Endometrium (tissue), 2 donors: Measurements from ENCODE around the gene KIAA2012.
"Not testable (repeated sequence)": the region's sequence is repeated elsewhere in the genome, so short reads cannot be mapped to it uniquely, and the experiment has no call there.

Source experiments
- FAIRE-seq: peaks from 2 replicates; lab custom pipeline; 2012; peaks lifted over from hg19 to GRCh38; lab: Jason Lieb, UNC
- donor health status: control.
- donor health status: control.

The KIAA2012 gene

GRCh38 chr2:202118168-202118567 is 45.1 kb downstream of the KIAA2012 start:
- FAIRE-seq, result no peak

DNA sequence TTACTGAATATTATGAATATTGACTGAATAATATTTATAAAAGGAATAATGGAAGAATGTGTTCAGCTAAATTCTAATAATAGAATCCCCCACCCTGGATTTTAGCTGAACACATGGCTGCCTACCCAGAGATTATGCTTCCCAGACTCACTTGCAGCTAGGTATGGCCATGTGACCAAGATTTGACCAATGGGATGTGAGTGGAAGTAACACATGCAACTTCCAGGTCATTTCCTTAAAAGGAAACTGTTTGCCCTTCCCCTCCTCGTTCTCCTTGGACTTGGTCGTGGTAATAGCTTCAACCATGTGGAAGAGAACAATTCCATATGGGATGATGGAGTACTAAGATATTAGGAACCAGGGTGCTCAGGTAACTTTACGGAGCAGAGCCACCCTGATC is 47.8 kb downstream of the KIAA2012 start:
- no peak for FAIRE-seq

GRCh38 chr2:202121532-202122162 is 48.6 kb downstream of the KIAA2012 start:
- FAIRE-seq, result no peak

DNA sequence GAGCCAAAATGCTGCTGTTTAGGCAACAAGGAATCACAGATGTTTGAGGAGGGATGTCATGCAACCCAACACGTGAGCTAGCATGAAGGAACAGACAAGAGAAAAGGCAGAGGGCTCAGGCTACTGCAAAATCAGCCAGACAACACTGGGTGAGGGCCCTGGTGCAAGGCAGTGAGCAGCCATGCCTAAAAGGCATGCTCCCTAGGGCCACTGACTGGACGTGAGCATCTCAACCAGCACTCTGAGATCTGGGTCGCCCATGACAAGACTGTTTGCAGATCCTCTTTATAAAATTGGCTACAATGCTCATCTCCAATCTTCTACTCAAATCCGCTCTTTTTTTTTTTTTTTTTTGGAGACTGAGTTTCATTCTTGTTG is 49.1 kb downstream of the KIAA2012 start:
- FAIRE-seq, result no peak

GRCh38 chr2:202122980-202123720 is 50.1 kb downstream of the KIAA2012 start:
- FAIRE-seq, result no peak

GRCh38 chr2:202124286-202124685 is 51.2 kb downstream of the KIAA2012 start:
- no peak for FAIRE-seq

DNA sequence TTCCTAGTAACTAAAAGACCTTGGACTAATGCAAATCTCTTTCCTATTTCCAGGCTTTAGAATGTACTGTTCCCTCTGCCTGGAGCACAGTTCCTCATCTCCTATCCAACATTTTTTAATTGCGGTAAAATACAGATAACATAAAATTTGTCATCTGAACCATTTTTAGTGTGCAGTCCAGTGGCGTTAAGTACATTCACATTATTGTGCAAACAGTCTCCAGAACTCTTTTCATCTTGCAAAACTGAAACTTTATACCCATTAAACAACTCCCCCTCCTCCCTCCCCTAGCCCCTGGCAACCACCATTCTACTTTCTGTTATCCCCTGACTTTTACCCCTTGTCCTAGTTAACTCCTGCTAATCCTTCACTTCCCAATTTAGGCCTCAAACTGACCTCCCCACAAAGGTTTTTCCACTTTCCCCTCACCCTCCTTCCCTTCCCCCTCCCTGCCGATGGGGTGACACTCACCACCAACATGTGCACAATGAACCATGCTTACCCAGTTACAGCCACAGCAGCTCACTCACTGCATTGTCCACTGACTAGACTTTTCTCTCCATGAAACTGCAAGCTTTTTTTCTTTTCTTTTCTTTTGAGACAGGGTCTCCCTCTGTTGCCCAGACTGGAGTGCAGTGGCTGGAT is 54.8 kb downstream of the KIAA2012 start:
- FAIRE-seq, result no peak

GRCh38 chr2:202129841-202130240 is 56.8 kb downstream of the KIAA2012 start:
- FAIRE-seq, result no peak

- FAIRE-seq, result no peak
These were observed 60.3 kb downstream of the KIAA2012 start for GRCh38 chr2:202133200-202133908.

DNA sequence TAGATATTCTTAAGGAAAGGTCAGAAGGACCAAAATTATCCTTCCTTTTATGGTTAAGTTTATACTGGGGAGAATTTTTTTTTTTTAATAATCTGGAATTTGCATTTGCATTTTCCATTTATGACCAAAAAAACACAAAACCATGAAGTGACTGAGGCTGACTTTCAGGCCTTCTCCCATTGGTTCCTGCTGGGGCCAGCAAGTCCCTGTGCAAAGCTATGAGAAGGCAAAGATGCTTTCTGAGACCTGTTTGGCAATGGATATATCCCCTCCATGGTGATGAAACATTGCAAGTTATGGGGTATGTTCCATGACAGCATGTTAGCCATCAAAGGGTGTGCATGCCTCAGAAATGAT is 60.8 kb downstream of the KIAA2012 start:
- no peak for FAIRE-seq

- FAIRE-seq, result no peak
These were observed 62.2 kb downstream of the KIAA2012 start for GRCh38 chr2:202135091-202135874.

DNA sequence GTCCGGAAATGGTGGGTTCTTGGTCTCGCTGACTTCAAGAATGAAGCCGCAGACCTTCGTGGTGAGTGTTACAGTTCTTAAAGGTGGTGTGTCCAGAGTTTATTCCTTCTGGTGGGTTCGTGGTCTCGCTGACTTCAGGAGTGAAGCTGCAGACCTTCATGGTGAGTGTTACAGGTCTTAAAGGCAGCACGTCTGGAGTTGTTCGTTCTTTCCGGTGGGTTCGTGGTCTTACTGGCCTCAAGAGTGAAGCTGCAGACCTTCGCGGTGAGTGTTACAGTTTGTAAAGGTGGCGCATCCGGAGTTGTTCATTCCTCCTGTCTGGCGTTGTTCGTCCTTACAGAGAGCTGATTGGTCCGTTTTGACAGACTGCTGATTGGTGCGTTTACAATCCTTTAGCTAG is 63.0 kb downstream of the KIAA2012 start:
- FAIRE-seq, result not testable (repeated sequence)

DNA sequence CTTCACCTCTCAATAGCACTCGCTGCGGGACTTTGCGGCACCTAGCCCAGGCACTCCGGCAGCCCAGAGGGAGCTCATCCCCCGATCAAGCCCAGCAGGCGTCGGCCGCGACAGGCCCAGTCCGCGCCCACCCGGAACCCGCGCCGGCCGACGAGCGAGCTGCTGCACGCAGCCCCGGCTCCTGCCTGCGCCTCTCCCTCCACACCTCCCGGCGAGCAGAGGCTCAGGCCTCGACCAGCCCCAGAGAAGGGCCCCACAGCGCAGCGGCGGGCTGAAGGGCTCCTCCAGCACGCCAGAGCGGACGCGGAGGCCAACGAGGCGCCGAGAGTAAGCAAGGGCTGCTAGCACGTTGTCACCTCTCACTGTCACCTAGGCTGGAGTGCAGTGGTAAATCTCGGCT is 63.5 kb downstream of the KIAA2012 start:
- no peak for FAIRE-seq

- FAIRE-seq, result no peak
These were observed 67.6 kb downstream of the KIAA2012 start for GRCh38 chr2:202140522-202141252.

GRCh38 chr2:202141329-202141947 is 68.4 kb downstream of the KIAA2012 start:
- no peak for FAIRE-seq

DNA sequence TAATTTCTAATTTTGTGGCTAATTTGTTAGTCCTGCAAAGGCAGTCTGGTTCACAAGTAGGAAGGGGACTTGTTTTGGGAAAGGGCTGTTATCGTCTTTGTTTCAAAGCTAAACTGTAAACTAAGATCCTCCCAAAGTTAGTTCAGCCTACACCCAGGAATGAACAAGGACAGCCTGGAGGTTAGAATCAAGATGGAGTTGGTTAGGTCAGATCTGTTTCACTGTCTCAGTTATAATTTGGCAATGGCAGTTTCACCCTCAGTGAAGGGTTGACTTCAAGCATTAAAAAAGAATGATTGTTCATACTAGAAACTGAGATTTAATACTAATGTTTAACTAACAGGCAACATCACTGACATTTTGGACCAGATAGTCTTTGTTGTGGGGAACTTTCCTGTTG is 69.5 kb downstream of the KIAA2012 start:
- no peak for FAIRE-seq

DNA sequence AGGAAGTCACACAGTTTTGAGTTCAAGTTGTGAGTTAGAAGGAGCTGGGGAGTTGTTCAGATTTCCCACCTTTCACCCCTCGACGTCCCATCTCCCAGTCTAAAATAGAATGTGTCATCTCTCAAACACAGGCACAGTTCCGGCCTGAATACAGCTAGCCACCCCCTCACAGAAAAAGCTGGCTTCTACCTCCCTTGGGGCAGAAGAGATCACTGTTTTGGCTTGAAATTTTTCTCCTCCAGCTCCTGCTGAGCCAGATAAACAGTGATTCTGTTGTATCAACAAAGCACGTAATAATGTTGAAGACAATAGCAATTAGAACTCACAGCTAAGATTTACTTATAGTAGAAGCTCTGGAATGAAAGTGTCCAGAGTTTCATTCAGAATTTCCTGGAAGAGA is 74.7 kb downstream of the KIAA2012 start:
- no peak for FAIRE-seq

DNA sequence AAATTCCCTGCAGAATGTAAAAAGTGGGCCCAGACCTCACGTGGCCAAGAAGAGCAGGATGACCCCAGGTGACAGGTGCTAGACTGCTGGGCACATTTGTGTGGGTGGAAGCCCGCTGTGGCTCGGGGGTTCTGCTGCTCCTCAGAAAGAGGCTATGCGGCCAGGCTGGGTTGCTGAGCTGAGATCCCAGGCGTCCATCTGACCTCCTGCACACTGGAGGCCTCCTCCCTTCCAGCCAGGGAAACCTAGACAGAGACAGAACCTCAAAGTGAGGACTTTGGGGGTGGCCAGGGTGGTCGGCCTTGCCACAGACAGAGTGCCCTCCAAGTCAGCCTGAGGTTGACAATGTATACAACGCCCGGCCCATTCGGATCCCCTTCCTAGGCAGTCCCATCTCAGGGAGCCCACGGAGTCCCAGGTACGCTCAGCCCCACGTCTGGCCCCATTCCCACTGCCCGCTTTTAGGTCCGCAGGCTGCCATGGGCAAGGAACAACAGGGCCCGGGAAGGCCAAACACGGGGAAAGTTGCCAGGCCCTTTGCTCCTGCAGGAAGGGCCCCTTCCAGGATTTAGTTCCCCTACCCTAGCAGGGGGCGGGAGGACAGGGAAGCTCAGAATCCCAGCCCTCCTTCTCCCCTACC is 75.6 kb downstream of the KIAA2012 start:
- FAIRE-seq, result no peak

DNA sequence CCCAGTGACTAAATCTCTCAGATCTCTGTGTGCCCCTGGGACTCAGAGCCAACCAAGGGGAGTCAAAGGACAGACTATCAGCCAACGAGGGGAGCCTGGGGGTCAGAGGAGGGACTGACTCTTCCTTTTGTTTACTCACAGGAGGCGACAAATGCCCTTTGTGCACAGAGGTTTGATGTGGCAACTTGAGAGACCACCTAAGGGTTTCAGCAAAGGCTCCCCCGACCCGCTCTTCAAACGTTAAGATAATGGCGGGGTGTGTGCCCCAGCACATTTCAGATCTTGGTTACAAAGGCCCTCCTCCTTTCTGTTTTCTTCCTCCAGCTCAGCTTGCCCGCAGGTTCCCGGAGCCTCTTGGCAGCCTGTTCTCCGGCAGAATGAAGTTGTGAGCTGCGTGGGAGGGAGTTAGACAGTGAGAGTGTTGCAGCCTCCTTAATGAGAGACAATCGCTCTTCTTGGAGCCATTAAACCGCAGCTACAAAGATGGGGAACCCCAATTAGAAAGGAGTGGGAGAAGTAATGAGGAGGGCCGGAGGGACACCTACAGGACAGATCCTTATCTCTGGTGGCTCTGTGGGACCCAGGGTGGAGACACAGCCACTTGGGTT is 76.2 kb downstream of the KIAA2012 start:
- no peak for FAIRE-seq

DNA sequence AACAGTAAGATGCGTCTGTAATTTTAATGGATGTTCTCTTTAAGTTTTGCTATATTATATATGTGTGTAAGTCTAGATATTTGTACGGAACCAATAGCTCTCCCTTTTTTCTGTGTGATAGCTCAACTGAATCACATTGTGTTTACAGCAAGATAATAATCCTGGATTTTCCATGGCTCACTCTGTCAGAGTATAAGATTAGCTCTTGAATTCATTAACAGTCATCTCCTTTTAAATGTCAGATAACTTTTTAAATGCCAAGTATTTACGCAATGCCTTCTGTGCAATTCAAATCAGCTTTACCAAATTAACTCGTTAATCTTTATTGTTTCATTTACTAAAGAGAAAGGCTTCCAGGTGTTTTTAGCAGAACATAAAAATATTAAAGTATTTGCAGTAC is 76.9 kb downstream of the KIAA2012 start:
- no peak for FAIRE-seq
